Loucy (cell line): ENCODE data around the gene DNAH1.

ENCODE experiments used
- CTCF ChIP-seq: fragments of 200-600 bp; sonication (generic); conservative IDR thresholded peaks from 2 replicates; pipeline ENCODE4 v1.5.1; 2014; ENCODE audit warnings: mild to moderate bottlenecking, antibody characterized with exemption, low read length
- EZH2phosphoT487 ChIP-seq: fragments of 200-600 bp; IDR thresholded peaks from 2 replicates; pipeline ENCODE4 v1.6.1; 2018; ENCODE audit warnings: antibody characterized with exemption, mild to moderate bottlenecking, moderate library complexity, borderline replicate concordance

GRCh38 chr3:52361011-52361410 lies 44.9 kb downstream of the DNAH1 start:
- TF ChIP-seq CTCF (no peak), EZH2phosphoT487 (no peak)
